Keratinocyte (primary cell): ENCODE data around the gene AGBL3. TPM values are rescaled to one million over a fixed set of nuclear protein-coding genes. Genes with fewer than 3 reads are reported as not detected.

Source experiments
- DNase-seq: peaks from one replicate; pipeline ENCODE4 v3.0.0-alpha.2; 2011; ENCODE audit warnings: low read depth, missing footprints, low spot score
- FAIRE-seq: peaks from 2 replicates; lab custom pipeline; 2011; peaks lifted over from hg19 to GRCh38; lab: Jason Lieb, UNC
- H2AFZ ChIP-seq: 2 replicates; pipeline ENCODE4 v1.6.0; 2012; ENCODE audit warnings: low read length, control low read depth, inconsistent platforms; ENCODE audit not compliant: control insufficient read depth
- H3K27ac ChIP-seq: 2 replicates; pipeline ENCODE4 v1.5.1; 2011; ENCODE audit warnings: low read length; ENCODE audit not compliant: control insufficient read depth, insufficient read depth
- H3K27me3 ChIP-seq: 3 replicates; pipeline ENCODE4 v1.6.0; 2011; ENCODE audit warnings: low read length; ENCODE audit not compliant: control insufficient read depth, insufficient read depth; ENCODE audit errors: extremely low read depth
- H3K36me3 ChIP-seq, 2 experiments: 2 replicates in 1 of 2; 3 replicates in 1 of 2; pipeline ENCODE4 v1.5.1; 2011; ENCODE audit warnings: low read length in 2 of 2, mild to moderate bottlenecking in 1 of 2; ENCODE audit not compliant: control insufficient read depth in 2 of 2, insufficient read depth in 2 of 2; ENCODE audit errors: extremely low read depth in 1 of 2
- H3K4me1 ChIP-seq: 3 replicates; pipeline ENCODE4 v1.5.1; 2011; ENCODE audit warnings: low read length; ENCODE audit not compliant: control insufficient read depth, insufficient read depth; ENCODE audit errors: extremely low read depth
- H3K4me2 ChIP-seq: 3 replicates; pipeline ENCODE4 v1.6.0; 2011; ENCODE audit warnings: low read depth, low read length; ENCODE audit not compliant: control insufficient read depth, insufficient read depth; ENCODE audit errors: extremely low read depth
- H3K4me3 ChIP-seq, 3 experiments: fragments of 200-600 bp in 1 of 3; sonication (generic) in 1 of 3; 2 replicates in 2 of 3; 3 replicates in 1 of 3; pipeline ENCODE4 v1.5.1; 2011 to 2016; ENCODE audit warnings: low read length in 3 of 3, mild to moderate bottlenecking in 3 of 3, control low read depth in 2 of 3, inconsistent platforms in 1 of 3, low read depth in 1 of 3, mixed read lengths in 1 of 3, mixed run types in 1 of 3, moderate library complexity in 1 of 3; ENCODE audit not compliant: control insufficient read depth in 2 of 3, insufficient read depth in 2 of 3; ENCODE audit errors: extremely low read depth in 1 of 3
- H3K79me2 ChIP-seq: 2 replicates; pipeline ENCODE4 v1.6.0; 2012; ENCODE audit warnings: low read length; ENCODE audit not compliant: control insufficient read depth, insufficient read depth
- H3K9ac ChIP-seq: 3 replicates; pipeline ENCODE4 v1.6.0; 2011; ENCODE audit warnings: low read length; ENCODE audit not compliant: control insufficient read depth, insufficient read depth; ENCODE audit errors: extremely low read depth
- H3K9me1 ChIP-seq: 3 replicates; pipeline ENCODE4 v1.6.0; 2011; ENCODE audit warnings: low read length; ENCODE audit not compliant: control insufficient read depth, insufficient read depth; ENCODE audit errors: extremely low read depth
- H3K9me3 ChIP-seq: 2 replicates; pipeline ENCODE4 v1.5.1; 2012; ENCODE audit warnings: low read depth, low read length; ENCODE audit not compliant: control insufficient read depth
- H4K20me1 ChIP-seq: 3 replicates; pipeline ENCODE4 v1.6.0; 2011; ENCODE audit warnings: low read length; ENCODE audit not compliant: control insufficient read depth, insufficient read depth; ENCODE audit errors: extremely low read depth
- EZH2 ChIP-seq: IDR thresholded peaks from one replicate; pipeline ENCODE4 v1.6.1; 2012; ENCODE audit warnings: inconsistent platforms, mild to moderate bottlenecking, low read length, moderate library complexity
- dilution Hi-C: fragments of 300-500 bp; cut with MboI; formaldehyde crosslinking; loops from one replicate; pipeline ENCODE4 v1.7.0; 2020; ENCODE audit warnings: low sequenced_read_pairs; ENCODE audit not compliant: extremely low pct_ligation_motif_present
- polyA plus RNA-seq, 5 experiments: library from polyadenylated mRNA; depleted of rRNA in 3 of 5; stranded (reverse) in 3 of 5; stranded (forward) in 1 of 5; unstranded in 1 of 5; fragments of >200 nt; gene quantifications; 1 replicate in 1 of 5; 2 replicates in 3 of 5; 3 replicates in 1 of 5; pipeline versions ENCODE4 v1.2.1 to v1.2.3, GENCODE V29; 2011 to 2012; ENCODE audit warnings: missing spikeins in 2 of 5, low read depth in 1 of 5, low replicate concordance in 1 of 5
- TF ChIP-seq, protein P1 (sequence below), 3 experiments: IDR thresholded peaks in 1 of 3; conservative IDR thresholded peaks in 1 of 3; optimal IDR thresholded peaks in 1 of 3; 2 replicates in 2 of 3; 3 replicates in 1 of 3; pipeline versions ENCODE3 to v1.5.1; 2011; ENCODE audit warnings: low read length in 3 of 3, mild to moderate bottlenecking in 3 of 3, moderate library complexity in 2 of 3, control low read depth in 1 of 3, inconsistent platforms in 1 of 3; ENCODE audit not compliant: insufficient read depth in 2 of 3; ENCODE audit errors: extremely low read depth in 1 of 3

The AGBL3 gene
- polyA plus RNA-seq, 1 donor (not counting 4 experiments of a cell fraction or from before 2014, with no cell fraction given), result 0.97 TPM

DNA sequence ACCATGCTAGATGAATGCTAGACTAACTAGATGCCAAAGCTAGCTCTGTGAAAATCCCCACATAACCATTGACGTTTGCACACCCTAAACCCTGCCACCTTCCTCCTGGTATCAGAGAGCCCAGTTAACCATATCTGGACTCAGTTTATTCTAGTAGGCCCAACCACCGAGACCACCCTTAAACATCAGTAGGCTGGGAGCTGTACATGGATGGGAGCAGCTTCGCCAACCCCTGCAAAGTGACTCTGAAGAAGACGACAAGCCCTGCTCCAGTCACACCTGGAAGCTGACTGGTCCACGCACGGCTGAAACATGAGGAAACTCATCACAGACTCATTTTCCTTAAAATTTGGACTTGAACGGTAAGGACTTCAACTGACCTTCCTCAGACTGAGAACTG lies 188.6 kb downstream of the AGBL3 start:
- no peak for FAIRE-seq
- no peak overlapping the region for H3K27ac ChIP-seq
- H3K4me1 ChIP-seq, result peaks cover 45% of the 10 kb centered on the region

DNA sequence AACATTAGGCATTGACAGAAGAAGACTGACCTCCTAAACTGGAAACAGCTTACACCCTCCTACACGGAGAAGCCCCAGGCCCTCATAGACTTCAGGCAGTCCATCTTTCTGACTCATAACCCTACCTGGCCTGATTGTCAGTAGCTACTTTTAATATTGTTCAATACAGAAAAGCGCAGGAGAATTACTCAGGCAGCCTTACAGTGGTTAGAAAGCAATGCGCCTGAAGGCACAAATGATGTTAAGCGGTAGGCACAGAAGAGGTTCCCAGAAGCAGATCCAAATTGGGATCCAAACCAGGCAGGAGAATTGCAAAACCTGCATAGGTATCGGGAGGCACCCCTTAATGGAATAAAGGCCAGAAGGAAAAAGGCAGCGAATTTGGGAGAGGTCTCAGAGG lies 189.6 kb downstream of the AGBL3 start:
- H2AFZ ChIP-seq, result no peak overlapping the region
- FAIRE-seq, result peak; percentile 85
- H3K27ac ChIP-seq, result peak overlapping the region; percentile 95
- H3K9ac ChIP-seq, result peak overlapping the region; percentile 71
- peak overlapping the region; percentile 76 for H3K4me2 ChIP-seq
- peaks cover 0 to 3% of the 10 kb centered on the region in 2 experiments for H3K36me3 ChIP-seq
- no peaks in the 10 kb centered on the region for H3K79me2 ChIP-seq
- no peaks in the 10 kb centered on the region for H3K9me1 ChIP-seq
- H3K4me1 ChIP-seq, result peaks cover 44% of the 10 kb centered on the region
- H3K27me3 ChIP-seq, result no peaks in the 10 kb centered on the region
- DNase-seq, result peak; percentile 76
- dilution Hi-C loops, result no loop called here
- peak overlapping the region in 2 of 3 experiments; percentile 17 to 24 for H3K4me3 ChIP-seq
- H4K20me1 ChIP-seq, result no peaks in the 10 kb centered on the region
- peaks cover 8% of the 10 kb centered on the region for H3K9me3 ChIP-seq
- no peak for TF ChIP-seq EZH2
- TF ChIP-seq, protein P1, sequence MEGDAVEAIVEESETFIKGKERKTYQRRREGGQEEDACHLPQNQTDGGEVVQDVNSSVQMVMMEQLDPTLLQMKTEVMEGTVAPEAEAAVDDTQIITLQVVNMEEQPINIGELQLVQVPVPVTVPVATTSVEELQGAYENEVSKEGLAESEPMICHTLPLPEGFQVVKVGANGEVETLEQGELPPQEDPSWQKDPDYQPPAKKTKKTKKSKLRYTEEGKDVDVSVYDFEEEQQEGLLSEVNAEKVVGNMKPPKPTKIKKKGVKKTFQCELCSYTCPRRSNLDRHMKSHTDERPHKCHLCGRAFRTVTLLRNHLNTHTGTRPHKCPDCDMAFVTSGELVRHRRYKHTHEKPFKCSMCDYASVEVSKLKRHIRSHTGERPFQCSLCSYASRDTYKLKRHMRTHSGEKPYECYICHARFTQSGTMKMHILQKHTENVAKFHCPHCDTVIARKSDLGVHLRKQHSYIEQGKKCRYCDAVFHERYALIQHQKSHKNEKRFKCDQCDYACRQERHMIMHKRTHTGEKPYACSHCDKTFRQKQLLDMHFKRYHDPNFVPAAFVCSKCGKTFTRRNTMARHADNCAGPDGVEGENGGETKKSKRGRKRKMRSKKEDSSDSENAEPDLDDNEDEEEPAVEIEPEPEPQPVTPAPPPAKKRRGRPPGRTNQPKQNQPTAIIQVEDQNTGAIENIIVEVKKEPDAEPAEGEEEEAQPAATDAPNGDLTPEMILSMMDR (optimal IDR thresholded peaks at IDR 0.05 in 1 of 3, IDR thresholded peaks at IDR 0.05 in 1 of 3, conservative IDR thresholded peaks at IDR 0.05 in 1 of 3; ENCODE audit: extremely low read depth in 1 of 3, insufficient read depth in 2 of 3, low read length in 3 of 3), result no peak

More for the DNA sequence above, 188.6 kb downstream of the AGBL3 start:
- H3K9me1 ChIP-seq, result no peaks in the 10 kb centered on the region
- peaks cover 2% of the 10 kb centered on the region for H3K9me3 ChIP-seq
- no peak overlapping the region for H2AFZ ChIP-seq
- H3K79me2 ChIP-seq, result no peaks in the 10 kb centered on the region
- no peaks in the 10 kb centered on the region for H3K36me3 ChIP-seq
- no peak overlapping the region for H3K4me2 ChIP-seq
- no peak overlapping the region for H3K4me3 ChIP-seq
- DNase-seq, result no peak
- no peaks in the 10 kb centered on the region for H4K20me1 ChIP-seq
- no peak for TF ChIP-seq EZH2
- TF ChIP-seq, protein P1 (optimal IDR thresholded peaks at IDR 0.05 in 1 of 3, IDR thresholded peaks at IDR 0.05 in 1 of 3, conservative IDR thresholded peaks at IDR 0.05 in 1 of 3; ENCODE audit: extremely low read depth in 1 of 3, insufficient read depth in 2 of 3, low read length in 3 of 3), result no peak
- H3K27me3 ChIP-seq, result no peaks in the 10 kb centered on the region
- no peak overlapping the region for H3K9ac ChIP-seq
- dilution Hi-C loops, result loop anchor here (25.0 kb wide), 1 partner anchor 188 kb away; the partner anchor contains the start of gene AGBL3
